ENCODE results near the gene TTLL8.
A peak's percentile ranks its signal among the peaks of the same experiment; 100 is the strongest.
"Not testable (repeated sequence)": the region's sequence is repeated elsewhere in the genome, so short reads cannot be mapped to it uniquely, and the experiment has no call there.

The TTLL8 gene

GRCh38 chr22:50058061-50058905 is at the start of gene TTLL8:
TSS of gene TTLL8 (minus strand) at chr22:50058298.
- no peak for DNase-seq

- DNase-seq, result no peak
Observed at GRCh38 chr22:50107529-50107928, 49.4 kb upstream of the TTLL8 start.

DNA sequence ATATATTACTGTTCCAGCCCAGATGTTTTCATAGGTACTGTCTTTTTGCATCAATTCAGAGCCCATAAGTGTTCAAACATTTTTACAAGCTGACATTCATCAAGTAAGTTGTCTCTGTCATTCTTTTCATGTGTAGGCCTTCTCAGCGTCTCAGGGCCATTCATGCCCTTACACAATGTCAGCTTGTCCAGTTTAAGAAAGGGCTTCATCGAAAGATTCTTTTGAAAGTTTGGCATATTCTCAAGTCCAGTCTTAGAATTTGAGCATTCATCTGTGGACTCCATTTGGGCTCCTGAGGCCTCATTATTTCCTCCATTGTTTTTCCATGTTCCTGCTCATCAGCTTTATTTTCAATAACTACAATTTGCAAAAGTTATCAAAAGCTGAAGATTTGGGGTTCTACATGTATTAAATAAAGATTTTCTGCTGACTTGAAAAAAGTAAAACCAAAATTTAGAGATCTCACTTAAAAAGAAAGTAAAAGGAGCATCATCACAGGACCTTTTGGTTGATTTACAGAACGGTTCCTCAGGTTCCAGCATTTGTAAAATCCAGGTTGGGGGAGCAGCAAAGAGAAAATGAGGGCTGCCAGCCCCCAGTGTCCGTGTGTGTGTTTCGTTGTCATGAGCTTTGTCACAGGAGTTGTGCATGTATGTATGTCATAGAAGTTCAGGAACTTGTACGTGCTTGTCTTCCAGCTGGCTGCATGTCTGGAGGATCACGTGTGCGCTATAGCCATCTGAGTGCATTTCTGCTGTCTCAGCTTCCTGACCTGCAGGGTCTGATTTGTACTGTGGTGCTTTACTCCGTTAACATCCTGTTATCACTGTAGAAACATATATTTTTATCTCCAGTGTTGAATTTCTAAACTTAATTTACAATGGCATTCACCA is 47.4 kb upstream of the TTLL8 start:
- no peak for DNase-seq

DNA sequence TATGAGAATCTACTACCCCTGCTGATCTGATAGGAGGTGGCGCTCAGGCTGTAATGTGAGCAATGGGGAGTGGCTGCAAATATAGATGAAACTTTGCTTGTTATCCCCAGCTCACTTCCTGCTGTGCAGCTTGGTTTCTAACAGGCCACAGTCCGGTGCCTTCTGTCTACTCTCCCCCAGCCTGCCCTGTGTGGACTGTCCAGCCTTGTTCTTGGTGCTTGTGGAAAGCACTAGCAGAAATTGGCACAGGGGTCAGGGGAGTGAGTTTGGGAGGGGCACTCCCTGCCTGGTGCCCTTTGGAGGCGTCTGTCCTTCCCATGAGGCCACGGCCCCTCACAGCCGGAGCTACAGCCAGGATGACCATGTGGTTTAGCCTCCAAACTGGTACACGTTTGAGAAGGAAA is 46.0 kb upstream of the TTLL8 start:
- DNase-seq, result no peak

- DNase-seq, result no peak
Observed at GRCh38 chr22:50102946-50103345, 44.8 kb upstream of the TTLL8 start.

- no peak for DNase-seq
Observed at GRCh38 chr22:50101870-50102565, 43.9 kb upstream of the TTLL8 start.

- DNase-seq, result no peak
Observed at GRCh38 chr22:50098052-50098451, 40.0 kb upstream of the TTLL8 start.

- no peak for DNase-seq
Observed at GRCh38 chr22:50092342-50092741, 34.2 kb upstream of the TTLL8 start.

DNA sequence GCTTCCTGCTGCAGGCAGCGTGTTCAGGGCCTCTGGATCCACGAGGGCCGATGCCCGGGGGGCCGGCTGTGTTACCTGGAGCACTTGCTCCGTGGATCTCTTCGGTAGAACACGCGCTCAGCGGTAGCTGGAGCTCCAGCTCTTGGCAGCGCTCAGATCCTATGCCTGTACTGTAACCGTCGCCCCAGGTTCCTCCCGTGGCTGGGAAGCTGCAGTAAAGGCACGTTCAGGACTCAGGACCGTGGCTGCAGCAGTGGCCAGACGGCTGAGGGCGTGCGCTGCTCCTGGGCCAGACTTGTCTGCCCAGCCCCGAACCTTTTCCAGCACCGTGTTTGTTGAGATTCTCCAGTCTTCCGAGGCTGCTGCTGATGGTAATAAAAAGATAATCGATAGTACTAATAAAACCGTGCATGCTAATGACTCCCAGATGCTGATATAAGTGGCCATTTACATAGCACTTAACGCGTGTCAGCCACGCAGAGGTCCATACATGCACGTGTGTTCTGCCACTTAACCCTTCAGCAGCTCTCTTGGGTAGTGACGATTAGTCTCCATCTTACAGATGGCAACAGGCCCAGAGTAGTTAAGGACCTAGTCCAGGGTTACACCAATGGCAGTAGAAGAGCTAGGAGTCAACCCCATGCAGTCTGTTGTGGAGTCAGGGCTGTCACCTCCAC is 33.1 kb upstream of the TTLL8 start:
- DNase-seq, result no peak

DNA sequence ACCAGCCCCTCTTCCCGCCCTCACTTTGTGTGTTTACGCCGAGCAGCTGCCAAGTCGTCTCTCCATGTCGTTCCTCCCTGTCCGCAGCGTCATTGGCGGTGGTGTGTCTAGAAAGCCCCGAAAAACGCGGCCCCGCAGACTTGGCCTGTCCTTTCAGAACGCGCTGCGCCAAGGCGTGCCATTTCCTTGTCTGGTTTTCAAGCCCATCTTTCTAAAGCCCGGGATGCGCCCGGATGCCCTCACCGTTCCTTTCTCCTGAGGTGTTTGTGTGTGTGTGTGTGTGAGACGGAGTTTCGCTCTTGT is 32.3 kb upstream of the TTLL8 start:
- DNase-seq, result no peak

- peak; percentile 14 for DNase-seq
Observed at GRCh38 chr22:50089682-50090411, 31.7 kb upstream of the TTLL8 start, which contains the start of gene MOV10L1. TSS of gene MOV10L1 (plus strand) at chr22:50090006. CDS start at chr22:50090089, 83 bp downstream.

GRCh38 chr22:50089231-50089630 is 31.1 kb upstream of the TTLL8 start:
- DNase-seq, result no peak

GRCh38 chr22:50088096-50088495 is 30.0 kb upstream of the TTLL8 start:
- DNase-seq, result no peak

GRCh38 chr22:50087646-50088045 is 29.5 kb upstream of the TTLL8 start:
- no peak for DNase-seq

GRCh38 chr22:50086975-50087374 is 28.9 kb upstream of the TTLL8 start:
- not testable (repeated sequence) for DNase-seq

DNA sequence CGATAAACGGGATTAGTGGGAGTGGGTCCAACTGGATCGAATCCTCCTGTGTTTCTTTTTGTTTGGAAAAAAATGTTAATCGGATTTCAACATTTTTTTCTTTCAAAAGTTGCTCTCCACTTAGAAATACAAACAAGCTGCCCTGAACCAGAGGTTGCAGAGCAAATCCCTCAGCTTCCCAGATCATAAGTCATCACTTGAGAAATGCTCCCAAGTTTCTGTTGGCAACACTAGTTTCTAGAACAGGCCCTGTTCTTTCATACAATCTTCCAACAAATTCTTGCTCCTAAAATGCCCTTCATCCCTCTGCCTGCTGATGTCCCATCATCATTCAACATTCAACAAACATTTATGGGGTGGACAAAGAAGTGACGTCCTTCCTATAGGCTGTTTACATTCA is 28.4 kb upstream of the TTLL8 start:
- DNase-seq, result no peak

- no peak for DNase-seq
Observed at GRCh38 chr22:50085211-50085972, 27.3 kb upstream of the TTLL8 start, which contains the start of gene MLC1. TSS of gene MLC1 (minus strand) at chr22:50085426. CDS start at chr22:50084902, 524 bp downstream.

DNA sequence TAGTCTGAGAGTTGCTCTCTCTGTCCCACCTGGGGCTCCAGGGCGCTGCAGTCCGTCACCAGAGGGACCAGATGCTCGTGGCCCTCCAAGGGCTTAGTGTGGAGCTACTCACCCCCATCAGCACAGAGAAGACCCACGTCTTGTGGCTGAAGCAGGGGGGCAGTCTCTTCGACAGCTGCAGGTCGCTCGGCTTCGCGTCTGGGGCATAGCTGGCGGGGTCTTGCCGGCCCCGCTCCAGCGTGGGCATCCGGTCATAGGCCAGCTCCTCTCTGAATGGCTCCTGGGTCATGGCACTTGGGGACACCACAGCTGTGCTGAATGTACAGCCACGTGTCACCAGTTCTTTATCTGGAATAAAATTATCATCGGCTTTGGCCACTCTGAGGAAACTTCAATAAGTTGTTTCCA is 26.5 kb upstream of the TTLL8 start:
- DNase-seq, result no peak

GRCh38 chr22:50084080-50084477 is 26.0 kb upstream of the TTLL8 start:
- no peak for DNase-seq

GRCh38 chr22:50083462-50084079 is 25.5 kb upstream of the TTLL8 start:
- DNase-seq, result no peak
